Non-pigmented ciliary epithelial cell (primary cell): ENCODE measurements around the gene SLC44A2.
A peak's percentile ranks its signal among the peaks of the same experiment; 100 is the strongest.

Source experiments
- DNase-seq: peaks from one replicate; pipeline ENCODE4 v3.0.0-alpha.2; 2010; ENCODE audit warnings: low read depth

Gene SLC44A2

DNA sequence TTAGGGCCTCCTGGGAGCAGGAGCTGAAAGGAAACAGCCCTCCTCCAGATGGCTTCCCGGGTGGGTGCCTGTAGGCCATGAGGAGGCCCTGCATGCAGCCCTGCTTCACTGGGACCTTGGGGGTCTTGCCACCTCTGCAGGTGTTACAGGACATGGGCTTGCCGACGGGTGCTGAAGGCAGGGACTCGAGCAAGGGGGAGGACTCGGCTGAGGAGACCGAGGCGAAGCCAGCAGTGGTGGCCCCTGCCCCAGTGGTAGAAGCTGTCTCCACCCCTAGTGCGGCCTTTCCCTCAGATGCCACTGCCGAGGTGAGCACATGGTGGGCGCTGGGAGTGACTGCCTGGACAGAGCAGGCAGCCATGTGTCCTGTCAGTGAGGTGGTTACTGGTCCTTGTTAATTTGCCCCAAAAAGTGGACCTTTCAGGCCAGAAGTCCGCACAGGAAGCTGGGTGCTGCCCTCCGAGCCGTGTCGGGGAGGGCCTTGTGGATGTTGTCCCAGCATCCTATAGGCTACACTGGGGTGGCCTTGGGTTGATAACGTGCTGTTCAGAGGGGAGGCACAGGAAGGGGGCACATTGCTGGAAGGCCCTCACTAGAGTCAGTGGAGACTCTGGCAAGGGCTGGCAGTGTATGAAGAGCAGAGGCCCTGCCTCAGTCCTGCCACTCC, 57.2 kb downstream of the SLC44A2 start:
- no peak for DNase-seq

GRCh38 chr19:10683064-10683426, 57.7 kb downstream of the SLC44A2 start:
- DNase-seq, result no peak

DNA sequence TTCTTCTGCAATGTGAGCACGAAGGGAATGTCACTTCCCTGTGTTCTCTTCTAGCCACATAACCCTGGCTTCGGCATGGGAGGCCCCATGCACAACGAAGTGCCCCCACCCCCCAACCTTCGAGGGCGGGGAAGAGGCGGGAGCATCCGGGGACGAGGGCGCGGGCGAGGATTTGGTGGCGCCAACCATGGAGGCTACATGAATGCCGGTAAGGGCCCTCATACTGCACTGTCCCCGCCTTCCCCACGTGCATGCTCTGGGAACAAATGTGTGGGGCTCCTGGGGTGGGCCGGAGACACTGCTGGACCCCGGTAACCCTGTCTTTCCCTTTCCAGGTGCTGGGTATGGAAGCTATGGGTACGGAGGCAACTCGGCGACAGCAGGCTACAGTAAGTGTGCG, 58.2 kb downstream of the SLC44A2 start:
- DNase-seq, result no peak

GRCh38 chr19:10685210-10685609, 59.9 kb downstream of the SLC44A2 start:
- no peak for DNase-seq

GRCh38 chr19:10686193-10686592, 60.8 kb downstream of the SLC44A2 start:
- DNase-seq, result no peak

- no peak for DNase-seq
Observed at GRCh38 chr19:10686661-10687517, 61.5 kb downstream of the SLC44A2 start.

DNA sequence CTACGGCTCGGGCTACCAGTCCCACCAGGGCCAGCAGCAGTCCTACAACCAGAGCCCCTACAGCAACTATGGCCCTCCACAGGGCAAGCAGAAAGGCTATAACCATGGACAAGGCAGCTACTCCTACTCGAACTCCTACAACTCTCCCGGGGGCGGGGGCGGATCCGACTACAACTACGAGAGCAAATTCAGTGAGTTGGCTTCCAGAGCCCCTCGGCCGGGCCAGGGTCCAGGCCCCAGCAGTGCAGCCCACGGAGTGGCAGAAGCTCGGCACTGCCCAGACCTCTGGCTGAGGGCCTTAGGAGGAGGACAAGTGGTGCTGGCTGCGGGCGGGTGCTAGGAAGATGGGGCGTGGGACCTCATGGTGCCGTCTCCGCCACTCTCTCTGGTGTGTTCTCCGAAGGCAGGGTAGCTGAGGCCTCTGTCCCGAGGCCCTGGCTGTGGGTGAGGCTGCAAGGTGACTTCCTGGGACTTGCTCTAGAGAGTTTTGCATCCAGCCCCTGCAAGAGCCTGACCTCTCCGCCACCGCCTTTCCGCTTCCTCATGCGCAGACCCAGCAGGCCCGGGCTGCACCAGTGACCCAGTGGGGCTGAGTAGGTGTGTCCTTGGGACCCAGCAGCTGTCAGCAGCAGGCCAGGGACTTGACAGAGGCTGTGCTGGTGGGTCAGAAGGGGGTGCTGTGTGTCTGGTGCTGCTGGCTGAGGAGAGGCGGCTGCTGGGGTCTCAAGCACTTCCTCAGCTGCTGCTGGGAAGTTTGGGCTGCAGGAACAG, 62.4 kb downstream of the SLC44A2 start:
- no peak for DNase-seq

- no peak for DNase-seq
Observed at GRCh38 chr19:10688545-10689280, 63.4 kb downstream of the SLC44A2 start.

DNA sequence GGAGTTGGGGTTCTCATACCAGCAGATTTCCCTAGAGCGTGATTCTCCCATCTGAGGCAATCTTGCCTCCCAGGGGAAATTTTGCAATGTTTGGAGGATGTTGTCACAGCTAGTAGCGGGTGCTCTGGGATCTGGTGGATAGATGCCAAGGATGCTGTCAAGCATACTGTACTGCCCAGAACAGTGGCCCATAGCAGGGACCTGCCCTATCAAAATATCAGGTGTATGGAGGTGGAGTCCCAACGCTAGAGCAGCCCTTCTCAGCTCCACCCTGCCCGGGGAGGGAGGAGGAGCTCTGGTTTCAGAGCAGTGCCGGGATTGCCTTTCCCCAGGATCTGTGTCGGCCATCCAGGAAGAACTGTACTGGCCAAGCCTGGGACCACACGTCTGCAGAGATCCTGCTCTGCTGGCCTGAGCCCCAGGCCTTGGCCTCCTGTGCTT, 65.0 kb downstream of the SLC44A2 start:
- DNase-seq, result peak; percentile 19

GRCh38 chr19:10691178-10691881, 66.0 kb downstream of the SLC44A2 start:
- no peak for DNase-seq

DNA sequence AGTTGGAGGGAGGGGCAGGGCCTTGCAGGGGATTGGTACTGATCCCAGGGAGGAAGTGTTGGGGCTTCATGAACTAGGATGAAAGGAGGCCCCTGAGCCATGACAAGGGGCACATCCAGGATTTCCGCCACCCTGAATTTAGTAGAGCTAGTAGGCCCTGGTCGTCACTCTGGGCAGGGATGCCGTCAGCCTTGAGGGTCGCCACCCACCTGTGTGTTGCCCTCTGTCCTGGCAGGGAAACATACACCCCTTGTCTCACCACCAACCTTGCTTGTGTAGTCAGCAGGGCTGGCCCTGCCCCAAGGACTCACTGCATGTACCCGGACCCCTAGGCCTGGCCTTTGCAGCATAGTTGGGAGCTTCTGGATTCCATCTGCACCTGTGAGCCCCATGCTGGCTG, 66.5 kb downstream of the SLC44A2 start:
- no peak for DNase-seq

GRCh38 chr19:10692673-10693264, 67.4 kb downstream of the SLC44A2 start:
- DNase-seq, result no peak
